ENCODE measurements around the gene RIPOR1.
A peak's percentile ranks its signal among the peaks of the same experiment; 100 is the strongest.
"Not testable (repeated sequence)": the region's sequence is repeated elsewhere in the genome, so short reads cannot be mapped to it uniquely, and the experiment has no call there.

RIPOR1 gene, protein sequence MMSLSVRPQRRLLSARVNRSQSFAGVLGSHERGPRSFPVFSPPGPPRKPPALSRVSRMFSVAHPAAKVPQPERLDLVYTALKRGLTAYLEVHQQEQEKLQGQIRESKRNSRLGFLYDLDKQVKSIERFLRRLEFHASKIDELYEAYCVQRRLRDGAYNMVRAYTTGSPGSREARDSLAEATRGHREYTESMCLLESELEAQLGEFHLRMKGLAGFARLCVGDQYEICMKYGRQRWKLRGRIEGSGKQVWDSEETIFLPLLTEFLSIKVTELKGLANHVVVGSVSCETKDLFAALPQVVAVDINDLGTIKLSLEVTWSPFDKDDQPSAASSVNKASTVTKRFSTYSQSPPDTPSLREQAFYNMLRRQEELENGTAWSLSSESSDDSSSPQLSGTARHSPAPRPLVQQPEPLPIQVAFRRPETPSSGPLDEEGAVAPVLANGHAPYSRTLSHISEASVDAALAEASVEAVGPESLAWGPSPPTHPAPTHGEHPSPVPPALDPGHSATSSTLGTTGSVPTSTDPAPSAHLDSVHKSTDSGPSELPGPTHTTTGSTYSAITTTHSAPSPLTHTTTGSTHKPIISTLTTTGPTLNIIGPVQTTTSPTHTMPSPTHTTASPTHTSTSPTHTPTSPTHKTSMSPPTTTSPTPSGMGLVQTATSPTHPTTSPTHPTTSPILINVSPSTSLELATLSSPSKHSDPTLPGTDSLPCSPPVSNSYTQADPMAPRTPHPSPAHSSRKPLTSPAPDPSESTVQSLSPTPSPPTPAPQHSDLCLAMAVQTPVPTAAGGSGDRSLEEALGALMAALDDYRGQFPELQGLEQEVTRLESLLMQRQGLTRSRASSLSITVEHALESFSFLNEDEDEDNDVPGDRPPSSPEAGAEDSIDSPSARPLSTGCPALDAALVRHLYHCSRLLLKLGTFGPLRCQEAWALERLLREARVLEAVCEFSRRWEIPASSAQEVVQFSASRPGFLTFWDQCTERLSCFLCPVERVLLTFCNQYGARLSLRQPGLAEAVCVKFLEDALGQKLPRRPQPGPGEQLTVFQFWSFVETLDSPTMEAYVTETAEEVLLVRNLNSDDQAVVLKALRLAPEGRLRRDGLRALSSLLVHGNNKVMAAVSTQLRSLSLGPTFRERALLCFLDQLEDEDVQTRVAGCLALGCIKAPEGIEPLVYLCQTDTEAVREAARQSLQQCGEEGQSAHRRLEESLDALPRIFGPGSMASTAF

DNA sequence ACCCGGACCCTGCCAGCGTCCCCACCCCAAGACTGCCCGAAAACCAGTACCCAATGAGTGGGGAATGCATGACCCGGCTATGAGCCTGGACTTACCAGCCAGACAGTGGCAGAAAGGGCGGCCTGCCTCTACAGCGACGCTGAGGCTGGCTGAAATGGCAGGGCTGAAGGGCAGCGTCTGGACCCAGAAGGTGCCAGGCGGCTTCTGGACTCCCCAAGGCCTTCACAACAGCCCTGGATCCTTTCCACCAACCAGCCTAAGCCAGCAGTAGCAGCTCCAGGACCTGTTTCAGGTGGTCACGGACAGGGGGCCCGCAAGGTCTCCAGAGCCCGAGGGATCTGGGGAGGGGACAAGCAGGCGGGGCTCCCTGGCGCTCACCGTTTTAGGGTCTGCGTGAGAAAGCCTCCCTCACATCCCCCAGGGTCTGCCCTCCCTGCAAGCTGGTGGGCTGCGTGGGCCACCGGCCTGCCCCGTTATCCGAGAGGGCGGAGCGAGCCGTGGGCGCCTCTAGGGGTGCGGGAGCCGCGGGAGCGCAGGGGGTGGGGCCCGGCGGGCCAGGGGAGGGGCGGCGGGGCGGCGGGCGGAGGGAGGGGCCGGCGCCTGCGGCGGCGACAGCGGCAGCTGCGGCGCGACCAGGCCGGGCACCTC lies at the start of gene RIPOR1:
Gene RIPOR1, plus strand, starts transcription at position 608 of the 648 bp plus-strand sequence. CDS start 9,618 bp downstream, outside the sequence.
- peak; percentile 63 for DNase-seq

DNA sequence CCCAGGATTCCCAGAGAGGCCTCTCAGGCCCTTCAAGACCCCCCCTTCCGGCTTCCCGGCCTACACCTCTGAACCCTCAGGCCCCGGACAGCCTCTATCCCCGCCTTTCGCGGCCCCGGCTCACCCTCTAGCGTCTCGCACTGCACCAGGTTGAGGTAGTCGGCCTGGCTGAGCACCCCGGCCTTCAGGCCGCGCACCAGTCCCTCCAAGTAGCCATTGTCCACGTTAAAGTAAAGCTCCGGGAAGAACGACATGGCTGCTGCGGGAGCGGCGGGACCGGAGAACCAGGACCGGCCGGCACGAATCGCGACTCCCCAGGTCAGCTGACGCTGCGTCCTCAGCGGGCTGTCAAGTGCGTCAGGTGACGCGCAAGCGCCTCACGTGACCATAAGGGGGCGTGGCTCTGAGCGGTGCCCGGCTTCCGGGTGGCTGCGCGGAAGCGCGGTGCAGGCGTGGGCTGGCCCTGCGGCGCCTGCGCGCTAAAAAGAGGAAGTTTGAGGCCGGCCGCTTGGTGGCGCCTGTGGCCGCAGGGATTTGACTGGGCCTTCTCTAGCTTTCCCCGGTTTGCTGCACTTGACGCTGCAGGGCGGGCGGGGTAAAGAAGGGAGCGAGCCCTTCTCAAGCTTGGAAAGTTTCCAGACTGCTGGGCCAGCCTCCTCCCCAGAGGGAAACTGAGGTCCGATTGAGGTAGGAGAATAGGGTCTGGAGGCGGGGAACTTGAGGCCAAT lies 47.6 kb upstream of the RIPOR1 start, which contains the start of gene ATP6V0D1:
Gene ATP6V0D1, minus strand, starts transcription at position 325 of the 728 bp plus-strand sequence. Its CDS starts 71 bp downstream, at position 254.
- peak; percentile 99 for DNase-seq

DNA sequence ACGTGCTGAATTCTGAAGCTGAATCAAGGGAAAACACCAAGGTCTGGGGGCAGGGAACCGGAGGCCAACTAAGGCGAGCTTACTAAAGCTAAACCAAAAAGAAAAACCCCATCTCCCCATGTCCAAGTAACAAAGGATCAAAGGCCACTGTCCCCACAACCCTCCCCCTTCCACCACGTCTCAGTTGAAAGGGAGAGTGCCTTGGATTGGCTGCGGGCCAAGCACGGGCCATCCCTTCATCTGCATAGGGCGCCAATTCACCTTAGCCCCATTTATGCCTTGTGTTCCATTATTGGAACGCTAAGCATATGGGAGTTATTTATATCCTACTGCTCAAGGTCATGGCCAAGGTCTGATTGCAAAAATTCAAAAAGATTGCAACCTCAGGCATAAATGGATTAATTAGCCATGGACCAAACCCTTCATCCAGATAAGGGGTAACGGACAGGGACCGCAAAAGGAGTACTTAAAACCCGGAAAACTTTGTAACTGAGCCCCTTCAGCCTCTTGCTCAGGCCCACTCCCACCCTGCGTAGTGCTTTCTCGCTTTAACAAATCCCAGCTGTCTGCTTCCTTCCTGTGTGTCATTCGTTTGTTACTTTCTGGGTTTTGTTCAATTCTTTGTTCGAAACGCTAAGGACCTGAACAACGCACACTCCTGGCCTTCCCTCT lies 46.9 kb upstream of the RIPOR1 start:
- DNase-seq, result no peak

DNA sequence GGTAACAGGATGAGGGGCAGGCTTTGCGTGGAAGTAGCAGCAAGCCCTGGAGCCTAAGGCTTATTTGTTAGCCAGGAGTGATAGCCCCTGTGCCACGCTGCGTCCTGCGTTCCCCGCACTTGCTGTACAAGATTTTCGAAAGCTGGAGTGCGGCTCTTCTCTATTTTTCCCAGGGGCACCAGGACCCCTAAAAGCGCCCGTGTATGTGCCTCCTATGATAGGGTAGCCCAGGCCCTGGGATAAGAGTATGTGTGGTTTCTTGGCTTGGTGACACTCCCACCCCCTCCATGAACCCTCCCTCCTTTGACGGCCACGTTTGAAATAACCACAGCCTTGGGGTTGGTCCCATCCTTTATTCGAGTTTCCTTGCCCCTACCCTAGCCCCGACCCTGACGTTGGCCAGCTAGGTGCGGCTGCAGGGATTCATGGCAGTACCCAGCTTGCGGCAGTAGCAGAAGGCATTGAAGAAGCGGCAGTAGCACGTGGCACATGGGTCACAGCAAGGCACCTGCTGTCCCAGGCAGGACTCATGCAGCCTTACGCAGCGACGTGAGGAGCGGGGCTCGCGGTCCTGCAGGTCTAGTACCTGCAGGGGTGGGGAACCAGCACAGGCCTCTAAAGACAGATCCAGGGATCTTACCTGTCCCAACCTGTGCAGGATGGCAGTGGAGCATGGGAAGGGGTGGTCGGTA lies 46.2 kb upstream of the RIPOR1 start:
- DNase-seq, result no peak

DNA sequence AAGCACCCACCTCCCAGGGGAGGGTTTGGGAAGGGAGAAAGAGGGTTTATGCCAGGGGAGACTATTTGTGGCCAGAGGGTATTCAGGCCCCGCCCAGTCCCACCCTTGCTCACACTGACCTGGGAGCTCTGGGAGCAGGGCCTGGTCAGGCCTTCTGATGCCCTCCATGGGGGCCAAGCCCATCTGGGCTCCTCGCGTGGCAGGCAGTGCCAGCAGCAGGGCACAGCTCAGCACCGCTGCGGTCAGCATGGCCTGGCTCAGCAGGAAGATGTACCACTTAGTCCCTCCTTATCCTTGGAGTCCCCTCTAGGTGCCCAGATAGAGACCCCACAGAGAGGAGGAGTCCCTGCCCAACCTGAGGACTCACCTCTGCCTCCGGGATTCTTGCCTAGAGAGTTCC lies 45.5 kb upstream of the RIPOR1 start, which contains the start of gene AGRP:
Gene AGRP, minus strand, starts transcription at position 398 of the 400 bp plus-strand sequence. Its CDS starts 149 bp downstream, at position 249.
- DNase-seq, result no peak

DNA sequence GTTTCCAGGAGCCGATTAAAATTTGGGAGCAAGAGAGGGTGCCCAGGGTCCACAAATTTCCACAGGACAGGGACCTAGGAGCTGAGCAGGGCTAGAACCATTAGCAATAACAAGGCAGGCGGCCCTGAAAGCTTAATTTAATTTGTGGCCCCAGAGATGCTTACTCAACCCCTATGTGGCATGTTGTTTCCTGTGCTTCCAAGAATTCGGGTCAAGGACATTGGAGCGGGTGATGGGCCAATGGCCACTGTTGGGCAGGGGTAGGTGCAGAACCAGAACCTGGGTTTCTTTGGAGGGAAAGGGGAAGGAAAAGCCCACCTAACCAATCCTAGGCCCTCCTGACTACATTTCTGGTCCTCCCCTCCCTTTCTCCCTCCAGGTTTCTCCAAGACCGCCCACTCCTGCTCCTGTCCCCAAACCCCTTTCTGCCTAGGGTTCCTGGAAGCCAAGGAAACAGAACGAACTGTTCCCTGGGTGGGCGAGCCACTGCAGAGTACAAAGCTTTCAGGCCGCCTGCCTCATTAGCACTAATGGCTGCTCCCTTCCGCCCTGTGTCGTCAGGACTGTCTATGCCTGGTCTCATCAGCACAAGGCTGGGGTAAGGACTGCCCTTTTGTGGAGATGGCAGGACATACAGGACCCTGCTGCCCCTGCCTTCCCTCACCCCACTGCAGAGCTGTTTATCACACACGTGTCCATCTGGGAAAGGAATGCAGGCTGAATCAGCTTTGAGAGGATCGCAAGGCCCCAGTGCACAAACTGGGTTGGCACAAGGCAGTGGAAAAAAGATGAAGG lies 44.7 kb upstream of the RIPOR1 start:
- DNase-seq, result no peak

DNA sequence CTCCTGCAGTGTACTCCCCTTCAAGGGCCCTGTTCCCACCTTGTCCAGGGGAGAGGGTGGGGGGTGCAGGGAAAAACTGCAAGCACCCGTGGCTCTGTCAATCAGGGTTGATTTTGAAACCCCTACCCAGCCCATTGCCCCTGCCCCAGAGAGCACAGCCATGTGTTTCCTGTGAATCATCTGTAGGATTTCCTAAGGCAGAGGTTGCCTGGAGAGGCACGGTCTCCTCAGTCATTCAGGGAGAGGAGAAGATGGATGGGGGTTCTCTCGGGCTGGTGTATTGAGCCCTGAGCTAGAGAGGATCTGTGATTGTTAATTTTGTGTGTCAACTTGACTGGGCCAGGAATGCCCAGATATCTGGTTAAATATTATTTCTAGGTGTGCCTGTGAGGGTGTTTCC lies 41.8 kb upstream of the RIPOR1 start:
- DNase-seq, result no peak

DNA sequence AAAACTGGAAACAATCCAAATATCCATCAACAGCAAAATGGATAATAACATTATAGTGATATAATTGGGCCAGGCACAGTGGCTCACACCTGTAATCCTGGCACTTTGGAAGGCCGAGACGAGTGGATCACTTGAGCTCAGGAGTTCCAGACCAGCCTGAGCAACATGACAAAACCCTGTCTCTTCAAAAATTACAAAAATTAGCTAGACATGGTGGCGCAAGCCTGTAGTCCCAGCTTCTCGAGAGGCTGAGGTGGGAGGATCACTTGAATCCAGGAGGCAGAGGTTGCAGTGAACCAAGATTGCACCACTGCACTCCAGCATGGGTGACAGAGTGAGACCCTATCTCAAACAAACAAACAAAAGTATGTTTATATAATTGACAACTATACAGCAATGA lies 41.1 kb upstream of the RIPOR1 start:
- DNase-seq, result not testable (repeated sequence)

DNA sequence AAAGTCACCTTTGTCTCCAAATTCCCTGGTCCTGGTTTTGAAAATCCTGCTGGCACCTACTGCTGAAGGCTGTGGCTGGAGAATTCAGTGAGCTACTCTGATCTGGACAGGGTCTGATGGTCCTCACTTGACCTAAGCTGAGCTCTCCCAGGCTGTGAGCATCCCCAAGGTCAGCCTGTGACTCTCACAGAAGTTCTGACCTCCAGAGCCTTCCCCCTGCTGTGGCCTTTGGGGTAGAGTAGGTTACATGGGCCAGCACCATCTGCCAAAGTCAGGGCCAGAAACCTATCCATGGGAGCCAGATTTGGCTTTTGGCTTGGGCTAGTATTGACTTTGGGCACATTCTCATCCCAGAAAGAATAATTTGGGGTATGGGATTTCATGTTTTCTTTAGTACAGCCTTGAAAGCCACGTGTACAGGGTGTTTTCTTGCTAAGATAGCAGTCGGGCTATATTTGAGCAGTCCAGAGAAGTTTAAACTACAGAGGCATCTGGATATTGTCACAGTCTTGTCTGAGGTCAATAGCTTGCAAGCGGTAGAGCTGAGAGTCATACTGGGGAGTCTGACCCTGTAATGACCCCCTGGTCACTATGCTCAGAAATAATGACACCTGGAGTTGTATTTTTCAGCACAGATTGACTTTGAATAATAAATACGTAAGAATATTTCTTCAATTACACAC lies 39.1 kb upstream of the RIPOR1 start:
- DNase-seq, result no peak

DNA sequence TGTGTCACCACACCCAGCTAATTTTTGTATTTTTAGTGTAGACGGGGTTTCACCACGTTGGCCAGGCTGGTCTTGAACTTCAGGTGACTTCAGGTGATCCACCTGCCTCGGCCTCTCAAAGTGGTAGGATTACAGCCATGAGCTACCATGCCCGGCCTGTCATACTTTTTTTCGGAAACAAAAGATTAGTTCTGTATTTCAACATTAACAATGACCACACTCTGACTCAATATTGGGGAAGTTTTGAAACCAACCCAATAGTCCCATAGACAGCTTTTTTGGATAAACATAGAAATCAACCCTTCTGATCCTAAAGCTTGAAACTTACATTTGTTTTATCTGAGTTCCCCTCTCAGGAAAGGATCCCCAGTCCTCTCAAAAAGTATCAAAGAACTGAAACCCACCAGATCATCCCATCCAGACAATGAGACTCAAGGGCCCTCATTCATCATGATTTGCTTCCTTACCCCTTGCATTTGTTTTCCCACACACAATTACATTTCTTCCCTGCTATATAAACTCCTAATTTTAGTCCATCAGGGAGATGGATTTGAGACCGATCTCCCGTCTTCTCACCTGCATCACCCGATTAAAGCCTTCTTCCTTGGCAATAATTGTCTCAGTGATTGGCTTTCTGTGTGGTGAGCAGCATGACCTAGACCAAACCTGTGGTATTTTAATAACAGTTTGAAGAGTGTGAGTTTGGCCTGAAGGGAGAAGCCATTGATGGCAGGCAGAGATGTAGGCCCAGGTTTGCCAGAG lies 38.1 kb upstream of the RIPOR1 start:
- DNase-seq, result no peak

DNA sequence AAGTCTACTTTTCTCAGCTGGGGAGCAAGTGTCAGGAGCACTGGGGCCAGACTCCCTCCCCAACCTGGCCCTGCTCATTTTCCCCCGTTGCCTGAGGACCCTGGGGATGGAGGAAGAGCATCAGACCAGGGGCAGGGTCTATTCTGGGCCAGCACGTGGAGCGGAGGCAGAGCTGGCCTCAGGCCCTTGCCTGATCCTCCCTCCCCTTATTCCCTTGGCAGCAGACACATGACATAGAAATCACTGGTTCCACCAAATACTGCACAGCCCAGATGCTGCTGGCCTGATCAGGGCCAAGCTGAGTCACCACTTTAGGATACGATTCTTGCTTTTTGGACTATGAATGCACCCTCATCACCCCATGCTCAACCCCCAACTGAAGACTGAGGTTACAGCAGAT lies 29.5 kb upstream of the RIPOR1 start:
- no peak for DNase-seq

DNA sequence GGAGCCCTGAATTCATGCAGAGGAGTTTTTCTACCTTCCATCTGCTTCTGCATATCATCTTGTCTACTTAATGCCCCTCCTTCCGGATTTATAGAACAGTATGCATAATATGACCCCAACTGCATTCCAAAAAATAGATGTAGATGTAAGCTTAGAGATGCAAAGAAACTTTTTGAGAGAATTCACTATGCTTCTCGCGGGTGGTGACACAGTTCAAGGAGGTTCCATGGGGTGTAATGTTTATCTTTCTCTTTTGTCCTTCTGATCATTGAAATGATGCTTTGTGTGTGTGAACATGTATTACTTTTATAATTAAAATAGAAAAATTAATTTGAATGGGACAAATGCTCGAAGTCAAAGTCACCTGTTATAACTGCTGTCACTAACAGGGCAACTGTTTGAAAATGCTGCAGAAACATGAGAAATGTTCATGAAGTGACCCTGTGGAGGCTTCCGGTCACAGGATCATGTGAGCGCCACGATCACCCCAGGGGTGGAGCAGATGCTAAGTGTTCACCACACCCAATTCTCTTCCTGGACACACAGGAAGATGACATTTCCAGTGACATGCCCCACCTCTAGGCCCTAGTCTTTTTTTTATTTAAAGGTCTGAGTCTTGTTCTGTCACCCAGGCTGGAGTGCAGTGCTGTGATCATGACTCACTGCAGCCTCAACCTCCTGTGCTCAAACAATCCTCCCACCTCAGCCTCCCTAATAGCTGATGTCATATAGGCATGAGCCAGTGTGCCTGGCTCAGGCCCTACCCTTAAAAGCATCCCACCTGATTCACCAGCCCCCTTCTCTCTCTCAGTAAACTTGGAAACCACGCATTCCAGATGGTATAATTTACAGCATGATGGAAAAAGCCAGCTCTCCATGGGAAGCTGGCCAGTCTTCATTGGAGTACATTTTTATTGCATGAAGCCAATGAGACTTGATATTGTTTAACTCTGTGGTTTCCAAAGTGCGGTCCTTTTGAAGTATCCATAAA lies 24.3 kb upstream of the RIPOR1 start:
- DNase-seq, result no peak

DNA sequence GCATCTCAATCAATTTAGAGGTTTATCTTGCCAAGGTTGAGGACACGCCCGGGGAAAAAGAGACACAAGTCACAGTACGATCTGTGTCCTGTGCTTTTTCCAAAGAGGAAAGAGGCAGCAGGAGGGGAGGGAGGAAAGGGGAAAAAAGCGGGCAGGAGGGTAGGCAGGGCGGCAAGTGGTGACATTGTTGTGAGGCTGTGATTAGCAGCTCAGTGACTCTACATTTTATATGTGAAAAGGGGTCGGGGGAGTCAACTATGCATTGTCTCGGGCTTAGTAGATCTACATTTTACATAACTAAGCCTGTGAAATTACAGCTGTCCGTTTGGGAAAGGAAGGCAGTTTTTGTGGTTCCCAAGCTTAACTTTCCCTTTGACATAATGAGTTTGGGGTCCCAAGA lies 22.2 kb upstream of the RIPOR1 start:
- no peak for DNase-seq

DNA sequence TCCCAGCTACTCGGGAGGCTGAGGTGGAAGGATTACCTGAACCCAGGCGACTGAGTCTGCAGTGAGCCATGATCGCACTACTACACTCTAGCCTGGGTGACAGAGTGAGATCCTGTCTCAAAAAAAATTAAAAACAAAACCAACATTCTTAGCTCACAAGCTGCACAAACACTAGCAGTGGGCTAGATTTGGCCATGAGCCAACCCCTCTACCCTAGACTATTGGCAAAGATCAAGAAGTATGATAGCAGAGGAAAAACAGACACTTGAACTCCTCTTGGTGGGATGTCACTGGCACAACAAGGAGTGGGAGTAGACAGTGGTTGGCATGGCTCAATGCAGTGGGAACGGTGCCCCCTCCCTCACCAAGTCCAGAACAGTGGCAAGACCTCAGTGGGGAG lies 19.6 kb upstream of the RIPOR1 start:
- no peak for DNase-seq

DNA sequence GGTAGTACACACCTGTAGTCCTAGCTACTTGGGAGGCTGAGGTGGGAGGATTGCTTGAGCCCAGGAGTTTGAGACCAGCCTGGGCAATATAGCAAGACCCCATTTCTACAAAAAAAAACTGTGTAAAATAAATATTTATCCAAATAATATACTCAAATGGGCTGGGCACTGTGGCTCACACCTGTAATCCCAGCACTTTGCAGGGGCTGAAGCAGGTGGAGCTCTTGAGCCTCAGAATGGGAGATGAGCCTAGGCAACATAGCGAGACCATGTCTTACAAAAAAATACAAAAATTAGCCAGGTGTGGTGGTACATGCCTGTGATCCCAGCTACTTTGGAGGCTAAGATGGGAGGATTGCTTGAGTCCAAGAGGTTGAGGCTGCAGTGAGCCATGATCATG lies 14.7 kb upstream of the RIPOR1 start:
- DNase-seq, result not testable (repeated sequence)

DNA sequence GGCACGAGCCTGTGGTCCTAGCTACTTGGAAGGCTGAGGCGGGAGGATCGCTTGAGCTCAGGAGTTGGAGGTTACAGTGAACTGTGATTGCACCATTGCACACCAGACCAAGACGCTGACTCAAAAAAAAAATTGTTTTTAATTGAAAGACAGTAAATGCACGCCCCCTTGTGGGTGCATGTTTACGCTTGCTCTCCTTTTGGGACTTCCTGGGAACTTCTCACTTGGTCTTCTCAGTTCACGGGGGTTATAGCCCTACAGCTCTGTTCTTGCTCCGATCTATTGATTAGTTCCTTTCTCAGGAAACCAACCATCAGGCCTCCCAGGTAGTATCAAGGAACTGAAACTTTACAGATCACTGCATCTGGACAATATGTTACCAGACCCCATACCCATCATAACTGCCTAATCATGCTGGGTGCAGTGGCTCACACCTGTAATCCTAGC lies 14.2 kb upstream of the RIPOR1 start:
- peak; percentile 70 for DNase-seq
